Activated CD4-positive, alpha-beta T cell treated with anti-CD3 and anti-CD28 coated beads, Interleukin-2, amount 10 ng/mL, durations not matched to agents 7 days and 5 days (primary cell): Measurements from ENCODE around the gene PDAP1. TPM values are rescaled to one million over a fixed set of nuclear protein-coding genes. Genes with fewer than 3 reads are reported as not detected.
"Not testable (repeated sequence)": the region's sequence is repeated elsewhere in the genome, so short reads cannot be mapped to it uniquely, and the experiment has no call there.

Experiments used
- CTCF ChIA-PET: fragments of 350-600 bp; sonication (Branson Sonifier 250); formaldehyde crosslinking; loops from one replicate; lab custom pipeline; 2021; ENCODE audit warnings: antibody characterized with exemption; lab: Charles Lee
- POLR2A ChIA-PET: fragments of 350-600 bp; sonication (Branson Sonifier 250); formaldehyde crosslinking; loops from one replicate; lab custom pipeline; 2021; ENCODE audit warnings: antibody characterized with exemption; lab: Charles Lee
- DNase-seq: peaks from one replicate; pipeline ENCODE4 v3.0.0-alpha.2; 2020
- H3K27ac Mint-ChIP-seq: one replicate; pipeline ENCODE4 v1.8.0; 2021; ENCODE audit warnings: mild to moderate bottlenecking, moderate library complexity, mixed read lengths
- H3K27me3 Mint-ChIP-seq: one replicate; pipeline ENCODE4 v1.8.0; 2021; ENCODE audit warnings: mixed read lengths
- H3K36me3 Mint-ChIP-seq: one replicate; pipeline ENCODE4 v1.8.0; 2021; ENCODE audit warnings: low read depth, mixed read lengths
- H3K4me1 Mint-ChIP-seq: one replicate; pipeline ENCODE4 v1.8.0; 2021; ENCODE audit warnings: mixed read lengths
- H3K4me3 Mint-ChIP-seq: one replicate; pipeline ENCODE4 v1.8.0; 2021; ENCODE audit warnings: mild to moderate bottlenecking, moderate library complexity, mixed read lengths
- H3K9me3 Mint-ChIP-seq: one replicate; pipeline ENCODE4 v1.8.0; 2021; ENCODE audit warnings: mixed read lengths
- total RNA-seq, 2 experiments: library from RNA; stranded (reverse); gene quantifications; one replicate each; pipeline ENCODE4 v1.2.3, GENCODE V29; 2021

Gene PDAP1
- total RNA-seq, 2 experiments from 2014 or later: 81.4 to 81.9 TPM

GRCh38 chr7:99368750-99369389 lies 39.5 kb downstream of the PDAP1 start:
- ChIA-PET POLR2A (no interaction called here), CTCF (interaction anchor here (1.0 to 1.8 kb wide), 2 partner anchors 9 to 18 kb away, joined by 5 read pairs; no protein-coding TSS in a partner anchor)

GRCh38 chr7:99366646-99367045 lies 41.8 kb downstream of the PDAP1 start:
- Mint-ChIP-seq H3K27me3 (no peaks in the 10 kb centered on the region), H3K9me3 (no peaks in the 10 kb centered on the region), H3K36me3 (peaks cover 35% of the 10 kb centered on the region), H3K4me3 (no peak overlapping the region), H3K4me1 (peaks cover 24% of the 10 kb centered on the region), H3K27ac (no peak overlapping the region)
- CTCF ChIA-PET: no interaction called here
- DNase-seq: no peak
- POLR2A ChIA-PET: no interaction called here

More at GRCh38 chr7:99368750-99369389, 39.5 kb downstream of the PDAP1 start:
- Mint-ChIP-seq H3K27me3 (no peaks in the 10 kb centered on the region), H3K9me3 (no peaks in the 10 kb centered on the region), H3K27ac (peak overlapping the region; percentile 79), H3K4me1 (peaks cover 32% of the 10 kb centered on the region), H3K4me3 (no peak overlapping the region), H3K36me3 (peaks cover 22% of the 10 kb centered on the region)
- no peak for DNase-seq

- Mint-ChIP-seq H3K27me3 (no peaks in the 10 kb centered on the region), H3K4me3 (no peak overlapping the region), H3K36me3 (peaks cover 45% of the 10 kb centered on the region), H3K27ac (no peak overlapping the region), H3K9me3 (no peaks in the 10 kb centered on the region), H3K4me1 (peaks cover 24% of the 10 kb centered on the region)
- DNase-seq: peak; percentile 69
- POLR2A ChIA-PET: no interaction called here
- CTCF ChIA-PET: interaction anchor here (0.5 to 2.4 kb wide), 5 partner anchors 15 to 34 kb away, joined by 3 to 6 read pairs (median 3); no protein-coding TSS in a partner anchor
Observed at GRCh38 chr7:99365318-99366141, 42.9 kb downstream of the PDAP1 start.

- peaks cover 5% of the 10 kb centered on the region for H3K4me1 Mint-ChIP-seq
- no peaks in the 10 kb centered on the region for H3K27me3 Mint-ChIP-seq
- no peak overlapping the region for H3K4me3 Mint-ChIP-seq
- ChIA-PET CTCF (interaction anchor here (0.6 to 2.4 kb wide), 2 partner anchors 29 to 60 kb away, joined by 3 to 6 read pairs; no protein-coding TSS in a partner anchor), POLR2A (no interaction called here)
- no peak overlapping the region for H3K27ac Mint-ChIP-seq
- DNase-seq: no peak
- H3K36me3 Mint-ChIP-seq: peaks cover 48% of the 10 kb centered on the region
- no peaks in the 10 kb centered on the region for H3K9me3 Mint-ChIP-seq
Observed at GRCh38 chr7:99363286-99363685, 45.1 kb downstream of the PDAP1 start.

- ChIA-PET CTCF (interaction anchor here (0.6 to 2.4 kb wide), 2 partner anchors 29 to 61 kb away, joined by 3 to 6 read pairs; no protein-coding TSS in a partner anchor), POLR2A (interaction anchor here (0.6 kb wide), 1 partner anchor 121 kb away, joined by 4 read pairs; no protein-coding TSS in a partner anchor)
- Mint-ChIP-seq H3K9me3 (no peaks in the 10 kb centered on the region), H3K4me1 (peaks cover 5% of the 10 kb centered on the region), H3K27ac (no peak overlapping the region), H3K4me3 (no peak overlapping the region), H3K36me3 (peaks cover 53% of the 10 kb centered on the region), H3K27me3 (no peaks in the 10 kb centered on the region)
- DNase-seq: no peak
Observed at GRCh38 chr7:99362801-99363200, 45.6 kb downstream of the PDAP1 start.

- ChIA-PET POLR2A (no interaction called here), CTCF (interaction anchor here (1.2 to 2.4 kb wide), 2 partner anchors 13 to 26 kb away, joined by 6 to 8 read pairs; no protein-coding TSS in a partner anchor)
- peaks cover under 1% of the 10 kb centered on the region for H3K4me1 Mint-ChIP-seq
- DNase-seq: no peak
- no peak overlapping the region for H3K4me3 Mint-ChIP-seq
- peaks cover 46% of the 10 kb centered on the region for H3K36me3 Mint-ChIP-seq
- H3K27ac Mint-ChIP-seq: no peak overlapping the region
- H3K27me3 Mint-ChIP-seq: no peaks in the 10 kb centered on the region
- no peaks in the 10 kb centered on the region for H3K9me3 Mint-ChIP-seq
Observed at GRCh38 chr7:99359465-99360154, 48.8 kb downstream of the PDAP1 start.

GRCh38 chr7:99358521-99358920 lies 49.9 kb downstream of the PDAP1 start:
- DNase-seq, H3K9me3 Mint-ChIP-seq, H3K4me1 Mint-ChIP-seq, POLR2A ChIA-PET, H3K4me3 Mint-ChIP-seq, H3K27me3 Mint-ChIP-seq, H3K27ac Mint-ChIP-seq: not testable (repeated sequence)
- CTCF ChIA-PET: interaction anchor here (1.4 to 2.4 kb wide), 2 partner anchors 12 to 14 kb away, joined by 4 to 6 read pairs; no protein-coding TSS in a partner anchor
- H3K36me3 Mint-ChIP-seq: peaks cover 43% of the 10 kb centered on the region

GRCh38 chr7:99357701-99358490 lies 50.5 kb downstream of the PDAP1 start:
- no peak for DNase-seq
- ChIA-PET CTCF (interaction anchor here (0.8 to 2.4 kb wide), 4 partner anchors 12 to 397 kb away, joined by 3 to 6 read pairs (median 4); no protein-coding TSS in a partner anchor), POLR2A (interaction anchor here (0.7 kb wide), 1 partner anchor 200 kb away, joined by 3 read pairs; no protein-coding TSS in a partner anchor)
- Mint-ChIP-seq H3K27ac (no peak overlapping the region), H3K36me3 (peaks cover 39% of the 10 kb centered on the region), H3K27me3 (no peaks in the 10 kb centered on the region), H3K9me3 (no peaks in the 10 kb centered on the region), H3K4me3 (no peak overlapping the region), H3K4me1 (no peaks in the 10 kb centered on the region)

GRCh38 chr7:99355098-99355497 lies 53.3 kb downstream of the PDAP1 start:
- H3K4me1 Mint-ChIP-seq: no peaks in the 10 kb centered on the region
- DNase-seq: no peak
- no peaks in the 10 kb centered on the region for H3K9me3 Mint-ChIP-seq
- H3K27me3 Mint-ChIP-seq: no peaks in the 10 kb centered on the region
- ChIA-PET CTCF (interaction anchor here (0.7 to 0.8 kb wide), 2 partner anchors 60 to 853 kb away, joined by 3 to 4 read pairs; no protein-coding TSS in a partner anchor), POLR2A (no interaction called here)
- peaks cover 41% of the 10 kb centered on the region for H3K36me3 Mint-ChIP-seq
- H3K27ac Mint-ChIP-seq: no peak overlapping the region
- H3K4me3 Mint-ChIP-seq: no peak overlapping the region

GRCh38 chr7:99352247-99352646 lies 56.1 kb downstream of the PDAP1 start:
- H3K36me3 Mint-ChIP-seq: peaks cover 37% of the 10 kb centered on the region
- H3K27me3 Mint-ChIP-seq: no peaks in the 10 kb centered on the region
- no peaks in the 10 kb centered on the region for H3K4me1 Mint-ChIP-seq
- no peak for DNase-seq
- H3K4me3 Mint-ChIP-seq: no peak overlapping the region
- POLR2A ChIA-PET: no interaction called here
- H3K27ac Mint-ChIP-seq: no peak overlapping the region
- no peaks in the 10 kb centered on the region for H3K9me3 Mint-ChIP-seq
- CTCF ChIA-PET: interaction anchor here (1.9 to 2.2 kb wide), 2 partner anchors 9 to 134 kb away, joined by 4 to 8 read pairs; no protein-coding TSS in a partner anchor

- H3K4me3 Mint-ChIP-seq, H3K27ac Mint-ChIP-seq, H3K27me3 Mint-ChIP-seq, DNase-seq, H3K9me3 Mint-ChIP-seq, POLR2A ChIA-PET, H3K4me1 Mint-ChIP-seq: not testable (repeated sequence)
- CTCF ChIA-PET: interaction anchor here (1.6 to 1.7 kb wide), 3 partner anchors 11 to 18 kb away, joined by 3 to 7 read pairs (median 4); no protein-coding TSS in a partner anchor
- H3K36me3 Mint-ChIP-seq: peaks cover 33% of the 10 kb centered on the region
Observed at GRCh38 chr7:99350641-99351040, 57.8 kb downstream of the PDAP1 start.
